Measurements from ENCODE around the gene FAM107A. TPM values are rescaled to one million over a fixed set of nuclear protein-coding genes. Genes with fewer than 3 reads are reported as not detected.

Gene FAM107A
- total and polyA plus RNA-seq, 2 donors: 9.8 to 152 TPM

DNA sequence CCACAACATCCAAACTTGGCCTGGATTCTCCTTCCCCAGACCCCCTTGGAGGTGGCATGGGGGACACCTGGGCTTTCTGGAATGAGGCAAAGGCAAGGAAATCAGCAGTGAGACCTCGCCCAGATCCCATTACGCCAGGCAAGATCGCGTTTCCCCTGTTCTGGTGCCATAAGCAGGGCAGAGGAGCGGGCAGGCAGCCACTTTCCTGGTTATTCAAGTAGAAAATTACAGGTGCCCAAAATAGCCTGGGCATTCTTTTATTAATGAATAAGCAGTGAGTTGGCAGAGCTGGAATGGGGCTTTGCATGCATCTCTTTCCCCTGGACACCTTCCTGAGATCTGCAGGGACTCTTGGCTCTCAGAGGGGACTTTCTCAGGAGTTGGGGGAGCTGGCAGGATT is 31.5 kb upstream of the FAM107A start:
- no peak for DNase-seq (ENCODE audit: extremely low spot score)
- no peaks in the 10 kb centered on the region for H3K36me3 ChIP-seq (ENCODE audit: insufficient read depth)
- WGBS: 86% methylated on average over 5 of the region's 5 CpGs
- no peaks in the 10 kb centered on the region for H3K4me1 ChIP-seq (ENCODE audit: insufficient read depth)
- H3K27ac ChIP-seq (ENCODE audit: low read depth): no peak overlapping the region
- H3K4me3 ChIP-seq (ENCODE audit: low read depth, low read length): no peak overlapping the region

DNA sequence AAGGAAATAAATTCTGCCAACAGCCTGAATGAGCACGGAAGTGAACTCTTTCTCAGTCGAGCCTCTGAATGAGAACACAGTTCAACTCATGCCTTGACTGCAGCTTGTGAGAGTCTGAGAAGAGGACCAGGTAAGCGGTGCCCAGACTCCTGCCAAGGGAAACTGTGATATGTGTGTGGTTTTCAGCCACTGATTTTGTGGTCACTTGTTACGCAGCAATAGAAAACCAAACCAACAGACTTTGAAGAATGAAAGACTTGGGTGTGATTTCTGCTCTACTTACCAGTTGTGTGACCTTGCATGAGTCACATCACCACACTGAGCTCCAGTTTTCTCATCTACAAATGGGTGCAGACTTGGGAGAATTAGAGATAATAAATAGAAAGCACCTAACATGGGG is 30.6 kb upstream of the FAM107A start:
- Histone ChIP-seq H3K27ac (ENCODE audit: low read depth) (no peak overlapping the region), H3K4me3 (ENCODE audit: low read depth, low read length) (no peak overlapping the region), H3K4me1 (ENCODE audit: insufficient read depth) (no peaks in the 10 kb centered on the region), H3K36me3 (ENCODE audit: insufficient read depth) (no peaks in the 10 kb centered on the region)
- 86% methylated on average over 4 of the region's 4 CpGs for WGBS
- no peak for DNase-seq (ENCODE audit: extremely low spot score)

DNA sequence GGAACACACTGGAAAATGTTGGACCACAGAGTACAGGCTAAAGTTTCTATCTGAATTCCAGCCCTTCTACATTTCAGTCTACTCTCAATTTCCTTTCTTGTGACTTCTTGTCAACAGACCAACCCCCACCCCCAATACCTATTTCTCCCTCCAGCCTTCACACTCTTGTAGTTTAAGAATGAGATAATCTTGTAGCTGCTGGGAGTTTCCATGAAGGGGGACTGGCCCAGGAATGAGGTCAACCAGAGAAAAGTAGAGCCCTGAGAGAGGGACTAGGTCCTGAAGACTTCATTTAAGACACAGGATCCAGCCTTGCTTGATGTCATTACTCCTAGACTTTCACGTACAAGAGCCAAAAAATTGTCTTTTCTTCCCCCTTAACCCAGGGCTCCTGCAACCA is 29.5 kb upstream of the FAM107A start:
- H3K4me3 ChIP-seq (ENCODE audit: low read depth, low read length): no peak overlapping the region
- H3K27ac ChIP-seq (ENCODE audit: low read depth): no peak overlapping the region
- no peaks in the 10 kb centered on the region for H3K36me3 ChIP-seq (ENCODE audit: insufficient read depth)
- DNase-seq (ENCODE audit: extremely low spot score): no peak
- H3K4me1 ChIP-seq (ENCODE audit: insufficient read depth): no peaks in the 10 kb centered on the region
- WGBS: 78% methylated on average over 1 of the region's 1 CpG

DNA sequence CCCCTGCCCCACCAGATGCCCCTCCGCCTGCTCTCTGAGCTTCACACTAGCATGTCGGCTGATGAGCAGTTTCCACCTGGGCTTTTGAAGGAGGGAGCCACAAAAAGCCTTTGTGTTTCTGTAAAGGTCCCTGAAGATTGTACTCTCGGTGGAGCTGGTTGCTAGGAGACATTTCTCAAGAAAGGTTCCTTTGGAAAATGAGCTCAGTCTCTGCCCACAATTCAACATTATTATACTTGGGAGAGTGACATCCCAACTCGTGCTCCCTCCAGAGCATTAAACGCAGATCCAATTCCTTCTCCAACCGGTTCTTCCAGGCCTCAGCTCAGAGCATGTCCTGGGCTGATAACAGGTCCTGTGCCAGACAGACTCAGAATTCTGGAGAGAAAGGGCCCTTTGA is 26.8 kb upstream of the FAM107A start:
- no peaks in the 10 kb centered on the region for H3K4me1 ChIP-seq (ENCODE audit: insufficient read depth)
- no peak overlapping the region for H3K4me3 ChIP-seq (ENCODE audit: low read depth, low read length)
- H3K36me3 ChIP-seq (ENCODE audit: insufficient read depth): no peaks in the 10 kb centered on the region
- DNase-seq (ENCODE audit: extremely low spot score): no peak
- 83% methylated on average over 6 of the region's 6 CpGs for WGBS
- H3K27ac ChIP-seq (ENCODE audit: low read depth): no peak overlapping the region

DNA sequence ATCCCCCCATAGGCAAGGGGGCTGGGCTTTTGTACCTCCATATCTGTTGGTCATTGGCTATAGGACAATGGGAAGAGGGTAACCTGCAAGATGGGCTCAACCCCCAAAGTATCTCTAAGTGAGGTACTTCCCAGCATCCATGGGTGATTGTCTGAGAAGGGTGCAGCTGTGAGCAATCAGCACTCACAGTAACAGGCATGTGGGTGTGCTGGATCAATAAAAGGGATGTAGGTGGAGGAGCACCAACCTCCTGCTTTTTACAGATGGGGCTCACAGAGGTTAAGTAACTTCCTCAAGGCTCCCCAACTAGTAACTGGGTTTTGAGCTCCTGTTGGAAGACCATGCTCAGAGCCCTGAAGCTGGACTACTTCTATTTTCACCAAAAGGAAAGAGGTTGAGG is 26.4 kb upstream of the FAM107A start:
- Histone ChIP-seq H3K27ac (ENCODE audit: low read depth) (no peak overlapping the region), H3K36me3 (ENCODE audit: insufficient read depth) (no peaks in the 10 kb centered on the region), H3K4me3 (ENCODE audit: low read depth, low read length) (no peak overlapping the region), H3K4me1 (ENCODE audit: insufficient read depth) (no peaks in the 10 kb centered on the region)
- no peak for DNase-seq (ENCODE audit: extremely low spot score)

DNA sequence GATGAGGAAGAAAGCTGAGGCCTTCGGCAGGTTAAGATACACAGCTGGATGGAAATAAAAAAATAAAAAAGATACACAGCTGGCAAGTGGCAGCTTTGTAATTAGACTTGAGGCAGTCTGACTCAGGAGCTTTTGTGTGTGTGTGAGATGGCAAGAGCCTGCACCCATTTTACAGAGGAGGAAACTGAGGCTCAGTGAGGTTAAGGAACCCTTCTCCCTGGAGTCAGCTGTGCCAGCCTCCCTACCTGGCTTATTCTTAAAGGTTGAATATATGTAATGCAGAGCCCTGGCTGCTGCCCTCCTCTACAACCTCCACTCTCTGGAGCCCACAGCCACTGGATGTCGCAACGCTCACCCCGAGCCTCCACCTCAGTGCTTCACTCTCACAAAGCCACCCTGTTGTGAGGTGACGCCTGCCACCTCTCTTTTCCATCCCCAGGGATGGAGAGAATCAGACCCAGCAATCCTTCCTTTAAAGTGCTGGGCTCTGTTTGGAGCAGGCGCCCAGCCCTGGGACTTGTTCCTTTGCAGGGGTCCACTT is 20.6 kb upstream of the FAM107A start:
- no peaks in the 10 kb centered on the region for H3K36me3 ChIP-seq (ENCODE audit: insufficient read depth)
- no peak overlapping the region for H3K4me3 ChIP-seq (ENCODE audit: low read depth, low read length)
- no peak overlapping the region for H3K27ac ChIP-seq (ENCODE audit: low read depth)
- H3K4me1 ChIP-seq (ENCODE audit: insufficient read depth): no peaks in the 10 kb centered on the region
- no peak for DNase-seq (ENCODE audit: extremely low spot score)
- WGBS: 88% methylated on average over 6 of the region's 6 CpGs

DNA sequence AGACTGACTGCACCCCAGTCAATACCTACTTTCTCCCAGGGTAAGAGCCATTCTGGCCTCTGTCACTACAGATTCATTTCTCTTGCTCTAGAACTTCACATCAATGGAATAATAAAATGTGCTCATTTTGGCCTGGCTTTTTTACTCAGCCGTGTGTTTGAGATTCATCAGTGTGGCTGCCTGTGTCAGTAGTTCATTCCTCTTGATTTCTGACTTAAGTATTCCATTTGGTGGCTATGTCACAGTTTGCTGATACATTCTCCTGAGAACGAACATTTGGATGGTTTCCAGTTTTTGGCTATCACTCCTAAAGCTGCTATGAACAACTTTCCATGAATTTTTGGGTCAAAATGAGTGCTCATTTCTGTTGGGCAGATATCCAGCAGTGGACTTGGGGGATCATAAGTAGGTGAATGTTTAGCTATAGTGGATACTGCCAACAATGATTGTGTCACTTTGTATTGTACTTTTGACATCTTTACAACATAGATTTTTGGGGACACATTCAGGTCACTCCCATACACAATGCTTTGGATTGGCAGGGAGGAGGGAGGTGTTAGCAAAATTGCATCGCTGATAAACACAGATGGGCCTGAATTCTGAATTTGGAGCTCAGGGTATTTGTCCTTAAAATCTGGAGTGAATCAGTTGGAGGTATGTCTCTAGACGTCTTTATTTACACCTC is 19.8 kb upstream of the FAM107A start:
- Histone ChIP-seq H3K27ac (ENCODE audit: low read depth) (no peak overlapping the region), H3K36me3 (ENCODE audit: insufficient read depth) (no peaks in the 10 kb centered on the region), H3K4me1 (ENCODE audit: insufficient read depth) (no peaks in the 10 kb centered on the region), H3K4me3 (ENCODE audit: low read depth, low read length) (no peak overlapping the region)
- no peak for DNase-seq (ENCODE audit: extremely low spot score)
- 53% methylated on average over 4 of the region's 4 CpGs for WGBS

DNA sequence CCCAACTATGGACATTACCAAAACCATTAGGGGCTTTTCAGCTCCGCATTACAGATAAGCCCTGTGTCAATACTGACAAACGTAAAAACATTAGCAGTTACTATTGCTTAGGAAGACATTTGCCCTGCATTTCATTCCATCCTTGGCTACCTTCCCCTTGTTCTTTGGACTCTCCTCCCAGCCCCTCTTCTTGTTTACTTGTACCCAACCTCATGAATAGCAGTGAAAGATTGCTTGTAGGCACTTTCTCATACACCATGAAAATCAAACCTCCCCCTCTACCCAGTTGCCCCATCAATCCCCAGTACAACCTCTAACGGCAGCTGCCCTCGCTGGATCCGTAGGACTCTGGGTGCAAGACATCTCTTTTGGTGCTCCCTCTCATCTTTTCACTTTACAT is 16.9 kb upstream of the FAM107A start:
- Histone ChIP-seq H3K27ac (ENCODE audit: low read depth) (no peak overlapping the region), H3K36me3 (ENCODE audit: insufficient read depth) (no peaks in the 10 kb centered on the region), H3K4me1 (ENCODE audit: insufficient read depth) (no peaks in the 10 kb centered on the region), H3K4me3 (ENCODE audit: low read depth, low read length) (no peak overlapping the region)
- WGBS: 80% methylated on average over 5 of the region's 5 CpGs
- DNase-seq (ENCODE audit: extremely low spot score): no peak

DNA sequence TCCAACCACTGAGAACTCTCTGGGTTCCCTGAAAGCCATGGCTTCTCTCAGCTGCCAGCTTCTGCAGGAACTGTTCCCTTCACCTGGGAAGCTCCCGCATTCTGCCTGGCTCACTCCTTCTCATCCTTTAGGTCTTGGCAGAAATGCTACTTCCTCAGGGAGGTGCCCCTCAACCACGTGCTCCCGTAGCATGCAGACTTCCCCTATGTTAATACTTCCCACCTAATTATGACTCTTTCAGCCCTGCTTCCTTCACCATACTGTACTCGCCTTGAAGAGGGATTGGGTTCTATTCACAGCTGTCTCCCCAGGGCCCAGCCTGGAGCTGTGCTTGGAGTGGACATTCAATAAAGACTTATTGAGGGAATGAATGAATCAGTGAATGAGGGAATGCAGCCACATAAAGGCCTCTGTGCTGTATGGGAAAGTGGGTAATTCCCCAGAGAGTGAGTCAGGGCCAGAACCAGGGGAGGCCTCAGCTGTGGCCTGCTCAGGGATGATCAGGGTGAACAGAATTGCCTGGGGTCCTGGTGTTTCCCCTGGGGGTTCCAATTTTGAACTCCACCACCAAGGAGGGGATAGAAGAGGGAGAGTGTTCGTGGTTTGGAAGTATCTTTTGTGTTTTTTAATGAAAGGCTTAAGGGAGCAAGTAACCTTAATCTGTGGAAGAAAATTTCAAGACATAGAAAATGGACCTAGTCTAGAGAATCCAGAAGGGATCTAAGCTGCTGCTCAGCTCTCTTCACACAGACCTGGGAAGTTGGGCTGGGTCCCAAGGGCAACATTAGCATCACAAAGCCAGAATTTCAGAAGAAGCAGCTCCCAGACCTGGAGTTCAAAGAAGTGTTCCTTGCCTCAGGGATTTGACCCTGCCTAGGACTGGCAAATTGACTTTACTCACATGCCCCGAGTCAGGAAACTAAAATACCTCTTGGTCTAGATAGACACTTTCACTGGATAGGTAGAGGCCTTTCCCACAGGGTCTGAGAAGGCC is 14.6 kb upstream of the FAM107A start:
- Histone ChIP-seq H3K4me3 (ENCODE audit: low read depth, low read length) (no peak overlapping the region), H3K36me3 (ENCODE audit: insufficient read depth) (no peaks in the 10 kb centered on the region), H3K4me1 (ENCODE audit: insufficient read depth) (no peaks in the 10 kb centered on the region), H3K27ac (ENCODE audit: low read depth) (no peak overlapping the region)
- no peak for DNase-seq (ENCODE audit: extremely low spot score)
- WGBS: 73% methylated on average over 6 of the region's 6 CpGs

DNA sequence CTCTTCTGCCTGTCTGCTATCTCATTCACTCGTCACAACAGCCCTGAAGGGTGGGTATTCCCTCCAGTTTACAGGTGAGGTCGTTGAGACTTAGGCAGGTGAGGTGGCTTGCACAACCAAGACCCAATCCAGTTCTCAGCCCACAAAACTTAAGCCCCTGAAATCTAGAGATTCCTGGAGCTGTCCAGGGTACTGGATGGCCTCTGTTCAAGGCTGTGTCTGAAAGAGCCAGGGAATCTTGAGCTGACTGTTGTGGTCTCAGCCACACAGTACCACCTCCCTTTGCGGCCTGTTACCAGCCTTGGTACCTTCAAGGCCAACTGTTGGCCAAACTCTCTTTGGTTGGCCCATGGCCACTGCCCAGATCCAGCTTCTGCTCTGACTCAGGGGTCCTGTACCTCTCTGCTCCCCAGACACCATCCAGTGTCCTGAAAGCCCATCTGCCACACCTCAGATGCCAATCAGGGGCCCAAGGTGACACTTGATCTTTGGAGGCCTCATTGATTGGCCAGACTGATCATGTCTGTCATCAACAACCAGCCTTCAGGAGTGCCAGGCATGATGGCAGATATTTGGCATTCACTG is 10.9 kb upstream of the FAM107A start:
- no peak for DNase-seq (ENCODE audit: extremely low spot score)
- Histone ChIP-seq H3K4me3 (ENCODE audit: low read depth, low read length) (no peak overlapping the region), H3K4me1 (ENCODE audit: insufficient read depth) (no peaks in the 10 kb centered on the region), H3K27ac (ENCODE audit: low read depth) (no peak overlapping the region), H3K36me3 (ENCODE audit: insufficient read depth) (no peaks in the 10 kb centered on the region)
- WGBS: 33% methylated on average over 3 of the region's 3 CpGs

DNA sequence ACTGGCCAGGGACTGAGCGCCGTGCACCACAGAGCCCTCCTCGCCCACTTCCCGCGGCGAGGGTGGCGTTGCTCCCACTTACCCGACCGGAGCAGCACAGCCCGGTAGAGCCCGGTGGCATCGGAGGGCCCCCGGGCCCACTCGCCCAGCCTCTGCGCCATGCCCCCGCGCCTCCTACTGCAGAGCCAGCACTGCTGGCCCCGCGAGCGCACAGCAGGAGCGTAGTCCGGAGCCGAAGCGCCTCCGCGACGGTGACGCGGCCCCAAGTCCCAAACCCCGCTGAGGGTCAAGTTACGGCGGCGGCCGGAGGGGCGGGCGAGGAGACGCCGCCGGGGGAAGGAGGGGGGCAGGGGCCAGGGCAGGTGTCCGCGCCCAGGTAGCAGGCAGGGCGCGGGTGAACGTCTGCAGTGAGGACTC is 9.6 kb upstream of the FAM107A start:
- Histone ChIP-seq H3K4me3 (ENCODE audit: low read depth, low read length) (no peak overlapping the region), H3K4me1 (ENCODE audit: insufficient read depth) (no peaks in the 10 kb centered on the region), H3K27ac (ENCODE audit: low read depth) (no peak overlapping the region), H3K36me3 (ENCODE audit: insufficient read depth) (no peaks in the 10 kb centered on the region)
- no peak for DNase-seq (ENCODE audit: extremely low spot score)
- WGBS: 11% methylated on average over 44 of the region's 44 CpGs

DNA sequence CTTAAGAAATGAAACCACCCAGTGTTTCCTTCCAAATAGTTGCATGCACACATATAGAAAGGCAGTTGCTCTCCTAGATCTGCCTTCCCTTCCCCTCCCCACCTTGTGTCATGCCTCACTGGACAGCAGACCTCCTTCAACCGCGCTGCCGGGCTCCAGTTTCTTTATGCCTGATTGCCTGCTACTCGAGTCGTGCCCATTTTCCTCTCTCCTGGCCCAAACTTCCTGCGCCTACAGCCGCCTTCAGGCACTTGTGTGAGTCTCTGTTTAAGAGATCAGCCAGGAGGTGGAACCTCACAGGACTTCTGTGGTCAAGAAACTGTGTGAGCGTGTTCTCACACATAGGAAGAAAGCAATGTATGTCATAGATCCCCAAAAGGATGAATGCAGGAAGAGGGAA is 8.8 kb upstream of the FAM107A start:
- no peak overlapping the region for H3K27ac ChIP-seq (ENCODE audit: low read depth)
- 45% methylated on average over 8 of the region's 8 CpGs for WGBS

DNA sequence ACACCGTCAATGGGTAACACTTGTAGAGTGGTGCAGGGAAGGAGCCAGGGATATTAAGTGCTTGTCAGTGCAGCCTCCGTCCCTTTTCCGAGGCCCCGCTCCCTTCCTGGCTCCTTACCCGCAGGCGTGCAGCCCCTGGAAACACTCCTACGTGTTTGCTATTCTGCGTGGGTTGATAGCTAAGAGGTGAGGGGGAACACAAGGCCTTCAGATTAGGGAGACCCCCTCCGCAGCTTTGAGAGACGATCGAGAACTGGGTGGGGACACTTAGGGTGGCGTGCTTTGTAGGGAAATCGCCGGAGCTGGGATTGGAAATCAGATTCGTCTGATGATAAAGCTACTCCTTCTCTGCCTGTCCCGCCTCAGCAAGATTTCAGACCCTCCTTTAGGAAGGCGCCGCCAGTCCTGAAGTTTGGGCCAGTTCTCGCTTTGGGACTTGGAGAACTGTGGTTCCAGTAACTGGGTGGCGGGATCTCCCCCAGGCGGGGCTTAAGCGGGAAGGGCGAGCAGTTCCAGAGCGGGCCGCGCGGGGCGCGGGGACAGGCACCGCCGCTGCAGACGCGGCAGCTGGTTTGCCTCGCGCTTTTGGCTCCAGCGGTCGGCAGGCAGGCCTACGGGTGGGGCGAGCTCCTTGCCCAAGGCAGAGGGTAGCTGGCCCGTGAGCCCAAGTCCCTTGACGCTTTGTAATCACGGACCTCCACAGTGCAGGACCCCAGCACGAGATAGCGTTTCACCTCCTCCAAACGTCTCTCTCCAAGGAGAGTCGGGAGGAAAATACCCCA is 8.0 kb upstream of the FAM107A start:
- Histone ChIP-seq H3K27ac (ENCODE audit: low read depth) (peak overlapping the region; percentile 61), H3K36me3 (ENCODE audit: insufficient read depth) (no peaks in the 10 kb centered on the region)
- WGBS: 2% methylated on average over 46 of the region's 46 CpGs

More for the DNA sequence above, 8.8 kb upstream of the FAM107A start:
- Histone ChIP-seq H3K4me3 (ENCODE audit: low read depth, low read length) (no peak overlapping the region), H3K36me3 (ENCODE audit: insufficient read depth) (no peaks in the 10 kb centered on the region), H3K4me1 (ENCODE audit: insufficient read depth) (no peaks in the 10 kb centered on the region)
- DNase-seq (ENCODE audit: extremely low spot score): no peak

More for the DNA sequence above, 8.0 kb upstream of the FAM107A start:
- DNase-seq (ENCODE audit: extremely low spot score): peak; percentile 60
- Histone ChIP-seq H3K4me1 (ENCODE audit: insufficient read depth) (no peaks in the 10 kb centered on the region), H3K4me3 (ENCODE audit: low read depth, low read length) (peak overlapping the region; percentile 27)
